GM12891 (cell line): ENCODE results near the gene LIN28B.

ENCODE experiments used
- POLR2A ChIP-seq: IDR thresholded peaks from 2 replicates; pipeline ENCODE4 v1.6.1; 2011; ENCODE audit warnings: low read depth, low read length, control low read depth
- POLR2AphosphoS5 ChIP-seq: IDR thresholded peaks from 2 replicates; pipeline ENCODE4 v1.6.1; 2011; ENCODE audit warnings: low read depth, low read length, control low read depth

DNA sequence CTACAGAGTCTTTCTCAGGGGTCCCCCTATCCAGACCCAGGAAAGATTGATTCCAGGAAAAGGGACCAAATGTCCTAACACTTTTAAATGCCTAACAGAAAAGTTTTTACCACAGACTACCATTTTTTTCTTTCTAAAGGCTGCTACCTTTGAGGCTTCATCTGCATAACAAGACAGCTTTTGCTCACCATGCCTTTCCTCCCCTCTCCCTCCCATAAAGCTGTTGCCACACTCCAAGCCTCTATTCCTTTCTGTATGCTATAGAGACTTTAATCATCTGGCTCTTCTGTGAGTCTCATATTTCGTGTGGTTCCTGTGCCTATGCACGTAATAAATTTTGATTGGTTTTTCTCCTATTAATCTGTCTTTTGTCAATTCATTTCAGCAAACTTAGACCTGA is 26.0 kb upstream of the LIN28B start:
- TF ChIP-seq POLR2AphosphoS5 (no peak), POLR2A (no peak)
